Measurements from ENCODE around the gene BBS4.

GRCh38 chr15:72690938-72691337 is 4.9 kb downstream of the BBS4 start:
- TF ChIP-seq CTCF (conservative IDR thresholded peaks at IDR 0.05 in 1 of 2, IDR thresholded peaks at IDR 0.05 in 1 of 2; ENCODE audit: low read depth in 1 of 2, low read length in 2 of 2), result no peak
- TF ChIP-seq EZH2 (IDR thresholded peaks at IDR 0.05; ENCODE audit: low read length, missing control alignments), result no peak

Measured in fibroblast of lung (primary cell).